Activated effector memory CD4-positive, alpha-beta T cell treated with Interleukin-2 at 50 U/mL for 16 hours (primary cell): Measurements from ENCODE around the gene ZC3HAV1.

ENCODE experiments used
- DNase-seq: peaks from one replicate; pipeline ENCODE4 v3.0.0-alpha.2; 2020

ZC3HAV1 gene

DNA sequence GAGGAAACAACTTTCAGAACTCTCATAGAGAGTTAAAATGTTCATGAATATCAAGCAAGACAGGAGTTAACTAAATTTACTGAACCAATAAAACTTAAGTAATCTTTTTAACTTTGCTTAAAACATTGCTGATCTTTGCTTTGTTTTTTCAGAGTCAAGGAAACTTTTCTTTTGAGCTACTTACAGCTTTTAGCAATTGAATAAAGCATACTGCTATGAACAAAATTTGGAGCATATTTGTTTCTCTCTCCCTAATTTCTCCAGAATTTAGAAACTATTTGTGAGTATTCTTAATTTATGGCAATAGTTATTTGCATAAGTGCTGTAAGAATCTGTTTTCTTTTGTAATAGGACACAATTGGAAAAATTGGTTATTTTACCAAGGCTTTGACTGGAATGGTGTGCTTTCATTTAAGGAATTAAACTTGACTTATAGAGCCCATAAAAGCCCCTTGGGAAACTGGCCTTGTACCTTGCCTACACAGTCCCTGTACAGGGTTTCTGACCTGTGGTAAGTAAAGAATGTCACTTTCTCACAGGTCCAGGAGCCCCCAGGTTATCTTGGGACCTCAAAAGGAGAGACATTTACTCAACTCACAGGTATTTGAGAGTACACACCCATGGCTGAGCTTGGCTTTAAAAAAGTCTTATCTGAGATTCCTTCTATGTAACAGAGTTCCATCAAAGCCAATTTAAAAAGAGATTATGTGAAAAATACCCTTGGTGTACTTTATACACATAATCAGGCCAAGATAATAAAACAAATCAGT, 105.0 kb downstream of the ZC3HAV1 start:
- DNase-seq = no peak

- no peak for DNase-seq
Measured at GRCh38 chr7:138999414-138999813, 110.1 kb downstream of the ZC3HAV1 start.
